ENCODE data around the gene FOXP4. TPM values are rescaled to one million over a fixed set of nuclear protein-coding genes. Genes with fewer than 3 reads are reported as not detected.
A peak's percentile ranks its signal among the peaks of the same experiment; 100 is the strongest.

FOXP4 gene
- total and polyA plus RNA-seq, 10 donors = 3.0 to 12.1 (median 6.5) TPM

- 0% methylated on average over 15 to 82 of the region's 82 CpGs for WGBS, 5 donors
- intact Hi-C loops (cut with DNase I; ENCODE audit: low total_unique reads) = no loop called here
- TF ChIP-seq POLR2AphosphoS5 (IDR thresholded peaks at IDR 0.05) (no peak), POLR2A (IDR thresholded peaks at IDR 0.05) (no peak), CTCF (IDR thresholded peaks at IDR 0.05 in 8 of 11, conservative IDR thresholded peaks at IDR 0.05 in 3 of 11) (no peak)
- DNase-seq = peak; percentile 84
- Histone ChIP-seq H3K4me1 (peaks cover 19 to 66% (median 36%) of the 10 kb centered on the region in 6 donors), H3K9me3 (no peaks in the 10 kb centered on the region), H3K27ac (peak overlapping the region in 6 of 8 donors; percentile 26 to 87 (median 62)), H3K27me3 (replicated peaks in 1 of 7) (peaks cover 0 to 43% (median 18%) of the 10 kb centered on the region in 7 donors), H3K36me3 (peaks cover 0 to 16% (median 3%) of the 10 kb centered on the region in 6 donors), H3K4me3 (peak overlapping the region; percentile 61 to 97 (median 82))
These were observed 951 bp downstream of the FOXP4 start for GRCh38 chr6:41546866-41547798.

DNA sequence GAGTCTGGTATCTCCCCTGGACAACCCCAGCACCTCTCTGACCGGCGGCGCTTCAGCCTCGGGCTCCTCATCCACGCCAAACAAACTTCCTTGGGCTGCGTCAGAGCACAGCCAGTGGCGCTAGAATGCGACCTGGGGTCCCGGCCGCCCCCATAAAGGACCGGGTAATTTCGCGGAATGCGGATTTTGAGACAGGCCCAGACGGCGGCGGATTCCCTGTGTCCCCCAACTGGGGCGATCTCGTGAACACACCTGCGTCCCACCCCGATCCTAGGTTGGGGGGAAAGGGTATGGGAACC, 1.6 kb downstream of the FOXP4 start:
- intact Hi-C loops (cut with DNase I; ENCODE audit: low total_unique reads) = no loop called here
- Histone ChIP-seq H3K27me3 (replicated peaks in 1 of 7) (peaks cover 0 to 43% (median 18%) of the 10 kb centered on the region in 7 donors), H3K4me1 (peaks cover 19 to 66% (median 36%) of the 10 kb centered on the region in 6 donors), H3K9me3 (no peaks in the 10 kb centered on the region), H3K36me3 (peaks cover 0 to 22% (median 3%) of the 10 kb centered on the region in 6 donors), H3K27ac (no peak overlapping the region), H3K4me3 (peak overlapping the region; percentile 61 to 97 (median 82))
- TF ChIP-seq POLR2AphosphoS5 (IDR thresholded peaks at IDR 0.05) (peak in 1 of 3 donors; percentile 5), POLR2A (IDR thresholded peaks at IDR 0.05) (no peak)
- 4 to 8% (median 6%) methylated on average over 16 to 21 of the region's 21 CpGs for WGBS, 5 donors
- DNase-seq = no peak

DNA sequence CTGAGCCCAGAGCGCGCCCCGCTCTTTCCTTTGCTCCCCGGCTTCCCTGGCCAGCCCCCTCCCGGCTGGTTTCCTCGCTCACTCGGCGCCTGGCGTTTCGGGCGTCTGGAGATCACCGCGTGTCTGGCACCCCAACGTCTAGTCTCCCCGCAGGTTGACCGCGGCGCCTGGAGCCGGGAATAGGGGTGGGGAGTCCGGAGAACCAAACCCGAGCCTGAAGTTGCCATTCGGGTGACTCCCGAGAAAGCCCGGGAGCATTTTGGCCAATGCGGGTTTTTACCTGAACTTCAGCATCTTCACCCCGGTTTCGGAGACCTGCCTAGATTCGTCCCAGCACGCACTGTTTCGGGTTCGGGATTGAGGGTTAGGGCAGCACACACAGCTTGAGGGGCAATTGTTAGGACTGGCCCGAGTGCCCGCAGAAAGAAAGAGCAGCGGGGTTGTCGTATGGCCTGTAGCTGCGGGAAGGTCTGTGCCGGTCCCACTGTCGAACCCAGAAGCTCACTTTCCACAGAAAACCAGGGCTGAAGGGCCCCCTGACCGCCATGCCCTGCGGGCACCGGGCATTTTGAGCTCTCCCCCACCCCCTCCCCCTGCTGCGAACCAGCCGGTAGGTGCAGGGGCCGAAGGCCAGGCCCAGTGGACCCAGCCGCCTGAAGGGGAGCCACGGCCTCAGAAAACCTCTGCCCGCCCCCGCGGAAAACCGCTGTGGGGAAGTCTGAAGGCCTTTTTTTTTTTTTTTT, 2.1 kb downstream of the FOXP4 start:
- Histone ChIP-seq H3K4me3 (peak overlapping the region; percentile 61 to 97 (median 82)), H3K27me3 (replicated peaks in 1 of 7) (peaks cover 0 to 43% (median 18%) of the 10 kb centered on the region in 7 donors), H3K36me3 (peaks cover 0 to 26% (median 3%) of the 10 kb centered on the region in 6 donors), H3K27ac (no peak overlapping the region), H3K9me3 (no peaks in the 10 kb centered on the region), H3K4me1 (peaks cover 19 to 66% (median 36%) of the 10 kb centered on the region in 6 donors)
- WGBS, 5 donors = 17 to 25% (median 20%) methylated on average over 26 to 50 of the region's 50 CpGs
- TF ChIP-seq CTCF (IDR thresholded peaks at IDR 0.05 in 8 of 11, conservative IDR thresholded peaks at IDR 0.05 in 3 of 11) (no peak), POLR2AphosphoS5 (IDR thresholded peaks at IDR 0.05) (peak in 1 of 3 donors; percentile 5)
- intact Hi-C loops (cut with DNase I; ENCODE audit: low total_unique reads) = no loop called here
- DNase-seq = peak; percentile 83

- H3K36me3 ChIP-seq = peaks cover 0 to 26% (median 3%) of the 10 kb centered on the region in 6 donors
- DNase-seq = no peak
- peaks cover 19 to 66% (median 36%) of the 10 kb centered on the region in 6 donors for H3K4me1 ChIP-seq
- peaks cover 0 to 43% (median 18%) of the 10 kb centered on the region in 7 donors for H3K27me3 ChIP-seq (replicated peaks in 1 of 7)
- H3K4me3 ChIP-seq = peak overlapping the region in 4 of 8 donors; percentile 68 to 97 (median 88)
- no peak overlapping the region for H3K27ac ChIP-seq
- 60 to 75% (median 66%) methylated on average over 9 to 11 of the region's 11 CpGs for WGBS, 5 donors
- no peak for TF ChIP-seq POLR2A (IDR thresholded peaks at IDR 0.05)
- TF ChIP-seq CTCF (IDR thresholded peaks at IDR 0.05 in 8 of 11, conservative IDR thresholded peaks at IDR 0.05 in 3 of 11) = no peak
- TF ChIP-seq POLR2AphosphoS5 (IDR thresholded peaks at IDR 0.05) = no peak
- no peaks in the 10 kb centered on the region for H3K9me3 ChIP-seq
- intact Hi-C loops (cut with DNase I; ENCODE audit: low total_unique reads) = no loop called here
These were observed 2.9 kb downstream of the FOXP4 start for GRCh38 chr6:41548841-41549642.

All from spleen (tissue), 11 donors.